HepG2 (cell line): Measurements from ENCODE around the gene PAN2. TPM values are rescaled to one million over a fixed set of nuclear protein-coding genes. Genes with fewer than 3 reads are reported as not detected.

Source experiments
- ATAC-seq: fragments of 200-7000 bp; cut with Tn5 transposase; 3 replicates; pipeline ENCODE4 v1.9.1; 2020; ENCODE audit warnings: mild to moderate bottlenecking, moderate library complexity
- BruUV-seq: library from RNA; stranded (reverse); fragments of 400-500 nt; replicated peaks from 2 replicates; lab custom pipeline; 2021; lab: Mats Ljungman, UMichigan
- CTCF ChIA-PET: fragments of 300-600 bp; formaldehyde crosslinking; extraction: SDS; loops from one replicate; lab custom pipeline; 2021; ENCODE audit warnings: low total read pairs, inconsistent platforms, low intra/inter-chr PET ratio; lab: Yijun Ruan, JAX
- POLR2A ChIA-PET: fragments of 350-600 bp; sonication (Branson Sonifier 250); formaldehyde crosslinking; loops from one replicate; lab custom pipeline; 2020; ENCODE audit warnings: antibody characterized with exemption, inconsistent platforms; lab: Yijun Ruan, JAX
- DNase-seq: peaks from one replicate; pipeline ENCODE4 v3.0.0-alpha.2; 2015; ENCODE audit warnings: low spot score
- FAIRE-seq: peaks from 3 replicates; lab custom pipeline; 2011; peaks lifted over from hg19 to GRCh38; lab: Jason Lieb, UNC
- H2AFZ ChIP-seq: one replicate; pipeline ENCODE4 v1.6.1; 2011; ENCODE audit warnings: low read length, inconsistent platforms
- H3K27ac ChIP-seq: fragments of 300-600 bp; 3 replicates; pipeline ENCODE4 v1.8.0; 2011; ENCODE audit warnings: mixed run types, mild to moderate bottlenecking, mixed read lengths, low read length, inconsistent platforms; ENCODE audit not compliant: insufficient read depth; ENCODE audit errors: extremely low read length
- H3K27me3 ChIP-seq, 2 experiments: fragments of 200-600 bp in 1 of 2; 2 replicates in 1 of 2; 3 replicates in 1 of 2; pipeline versions ENCODE4 v1.6.0 to v1.8.0; 2011; ENCODE audit warnings: low read length in 2 of 2, mild to moderate bottlenecking in 2 of 2, moderate library complexity in 2 of 2, inconsistent platforms in 1 of 2; ENCODE audit not compliant: insufficient read depth in 2 of 2, control insufficient read depth in 1 of 2
- H3K36me3 ChIP-seq, 2 experiments: fragments of 200-600 bp in 1 of 2; replicated peaks in 1 of 2; 2 replicates in 1 of 2; 3 replicates in 1 of 2; pipeline versions ENCODE4 v1.5.1 to v1.8.0; 2011; ENCODE audit warnings: low read length in 2 of 2, inconsistent platforms in 1 of 2; ENCODE audit not compliant: insufficient read depth in 2 of 2, control insufficient read depth in 1 of 2
- H3K4me1 ChIP-seq: 2 replicates; pipeline ENCODE4 v1.5.1; 2012; ENCODE audit warnings: low read length, inconsistent platforms; ENCODE audit not compliant: insufficient read depth
- H3K4me2 ChIP-seq: 2 replicates; pipeline ENCODE4 v1.6.0; 2011; ENCODE audit warnings: low read depth, low read length, inconsistent platforms
- H3K4me3 ChIP-seq, 3 experiments: fragments of 200-600 bp in 1 of 3; sonication (generic), shearing (Covaris generic) in 1 of 3; replicated peaks in 1 of 3; 2 replicates each; pipeline ENCODE4 v1.5.1; 2011 to 2016; ENCODE audit warnings: low read length in 3 of 3, inconsistent platforms in 2 of 3, low read depth in 2 of 3, mild to moderate bottlenecking in 2 of 3, control low read depth in 1 of 3, mixed read lengths in 1 of 3; ENCODE audit not compliant: insufficient read depth in 1 of 3
- H3K79me2 ChIP-seq: one replicate; pipeline ENCODE4 v1.6.1; 2011; ENCODE audit warnings: low read length, inconsistent platforms; ENCODE audit not compliant: insufficient read depth
- H3K9ac ChIP-seq: 2 replicates; pipeline ENCODE4 v1.6.0; 2011; ENCODE audit warnings: mild to moderate bottlenecking, low read depth, low read length, inconsistent platforms; ENCODE audit not compliant: insufficient read depth
- H3K9me3 ChIP-seq: 2 replicates; pipeline ENCODE4 v1.5.1; 2012; ENCODE audit warnings: mild to moderate bottlenecking, low read length
- H4K20me1 ChIP-seq: 2 replicates; pipeline ENCODE4 v1.6.0; 2011; ENCODE audit warnings: inconsistent platforms, mild to moderate bottlenecking, low read length, moderate library complexity; ENCODE audit not compliant: insufficient read depth
- CCAR2 ChIP-seq: fragments of 200-400 bp; formaldehyde crosslinking; optimal IDR thresholded peaks from 2 replicates; pipeline ENCODE3; 2018; ENCODE audit warnings: low read depth, mild to moderate bottlenecking, low read length, moderate library complexity
- CEBPG ChIP-seq: IDR thresholded peaks from 2 replicates; pipeline ENCODE4 v1.6.1; 2016
- GLI4 ChIP-seq: sonication (generic); formaldehyde crosslinking; IDR thresholded peaks from 2 replicates; pipeline ENCODE4 v1.5.1; 2020; ENCODE audit warnings: missing genetic modification reagents, mild to moderate bottlenecking, moderate library complexity, borderline replicate concordance
- HCFC1 ChIP-seq: fragments of 150-350 bp; IDR thresholded peaks from 2 replicates; pipeline ENCODE4 v1.6.1; 2014; ENCODE audit warnings: low read depth, low read length
- HMG20B ChIP-seq: conservative IDR thresholded peaks from 2 replicates; pipeline ENCODE4 v1.6.1; 2016; ENCODE audit warnings: missing genetic modification reagents, missing compliant biosample characterization
- KMT2A ChIP-seq: sonication (generic); formaldehyde crosslinking; IDR thresholded peaks from 2 replicates; pipeline ENCODE4 v1.4.0; 2020; ENCODE audit warnings: missing genetic modification reagents
- MYC ChIP-seq: sonication (generic); formaldehyde crosslinking; IDR thresholded peaks from 2 replicates; pipeline ENCODE4 v1.9.0; 2021; ENCODE audit warnings: missing genetic modification reagents, borderline replicate concordance
- STAG1 ChIP-seq: sonication (generic); formaldehyde crosslinking; IDR thresholded peaks from 2 replicates; pipeline ENCODE4 v1.4.0; 2020; ENCODE audit warnings: missing genetic modification reagents
- ZBTB8A ChIP-seq: sonication (generic); formaldehyde crosslinking; IDR thresholded peaks from 2 replicates; pipeline ENCODE4 v1.4.0; 2020; ENCODE audit warnings: mild to moderate bottlenecking, low read depth, missing genetic modification reagents, borderline replicate concordance
- ZNF552 ChIP-seq: sonication (generic); formaldehyde crosslinking; IDR thresholded peaks from 2 replicates; pipeline ENCODE4 v1.9.0; 2022; ENCODE audit warnings: missing genetic modification reagents, mild to moderate bottlenecking, borderline replicate concordance
- ZNF570 ChIP-seq: sonication (generic); formaldehyde crosslinking; IDR thresholded peaks from 2 replicates; pipeline ENCODE4 v1.4.0; 2020; ENCODE audit warnings: mild to moderate bottlenecking, missing genetic modification reagents, borderline replicate concordance
- ZNF589 ChIP-seq: sonication (generic); formaldehyde crosslinking; conservative IDR thresholded peaks from 2 replicates; pipeline ENCODE4 v1.8.0; 2022; ENCODE audit warnings: mild to moderate bottlenecking, moderate library complexity, missing genetic modification reagents
- WGBS: methylation state at CpG from one replicate; pipeline ENCODE4 v1.1.6; 2017; ENCODE audit warnings: low lambda C conversion rate; 5-methylcytosine and 5-hydroxymethylcytosine counted together
- in situ Hi-C: cut with HindIII; loops from 2 replicates; pipeline ENCODE4 v1.10.0; 2017; ENCODE audit warnings: low pct_unique_long_range_greater_than_20kb; ENCODE audit not compliant: extremely low pct_ligation_motif_present
- intact Hi-C: fragments of 100-400 bp; cut with micrococcal nuclease; formaldehyde crosslinking; loops from one replicate; pipeline ENCODE4 v1.10.0; 2022; ENCODE audit not compliant: unreplicated experiment
- polyA plus RNA-seq, 8 experiments: library from polyadenylated mRNA; depleted of rRNA in 3 of 8; stranded (reverse) in 7 of 8; unstranded in 1 of 8; fragments of >200 nt; fragmentation: Illumina TruSeq in 4 of 8; extraction: Trizol in 4 of 8; gene quantifications; 2 replicates each; pipeline versions ENCODE4 v1.2.1 to v1.2.3, GENCODE V29; 2011 to 2016; ENCODE audit warnings: low read depth in 4 of 8, missing spikeins in 1 of 8, mixed read lengths in 1 of 8; ENCODE audit not compliant: insufficient read depth in 1 of 8
- total RNA-seq, 5 experiments: library from RNA; depleted of rRNA; stranded (reverse); fragments of >200 nt; fragmentation: Illumina TruSeq; extraction: Trizol; gene quantifications; 2 replicates each; pipeline ENCODE4 v1.2.3, GENCODE V29; 2016; ENCODE audit warnings: low read depth in 1 of 5
- TF ChIP-seq, protein P1 (sequence below): sonication (generic); formaldehyde crosslinking; IDR thresholded peaks from 2 replicates; pipeline ENCODE4 v1.4.0; 2020; ENCODE audit warnings: mild to moderate bottlenecking, low read depth, missing genetic modification reagents
- TF ChIP-seq, protein P2 (sequence below): sonication (generic); formaldehyde crosslinking; IDR thresholded peaks from 2 replicates; pipeline ENCODE4 v1.8.0; 2022; ENCODE audit warnings: mild to moderate bottlenecking, missing genetic modification reagents, borderline replicate concordance
- TF ChIP-seq, protein P3 (sequence below): sonication (generic); formaldehyde crosslinking; IDR thresholded peaks from 2 replicates; pipeline ENCODE4 v1.4.0; 2020; ENCODE audit warnings: low read depth, mild to moderate bottlenecking, missing genetic modification reagents
- TF ChIP-seq, protein P4 (sequence below): fragments of 450-650 bp; IDR thresholded peaks from 2 replicates; pipeline ENCODE4 v1.6.1; 2017; ENCODE audit warnings: mild to moderate bottlenecking

Gene PAN2
- total and polyA plus RNA-seq, 2 of the 13 experiments (the other 11 are each of a cell fraction or from before 2014, with no cell fraction given), result 27.2 to 61.1 TPM

DNA sequence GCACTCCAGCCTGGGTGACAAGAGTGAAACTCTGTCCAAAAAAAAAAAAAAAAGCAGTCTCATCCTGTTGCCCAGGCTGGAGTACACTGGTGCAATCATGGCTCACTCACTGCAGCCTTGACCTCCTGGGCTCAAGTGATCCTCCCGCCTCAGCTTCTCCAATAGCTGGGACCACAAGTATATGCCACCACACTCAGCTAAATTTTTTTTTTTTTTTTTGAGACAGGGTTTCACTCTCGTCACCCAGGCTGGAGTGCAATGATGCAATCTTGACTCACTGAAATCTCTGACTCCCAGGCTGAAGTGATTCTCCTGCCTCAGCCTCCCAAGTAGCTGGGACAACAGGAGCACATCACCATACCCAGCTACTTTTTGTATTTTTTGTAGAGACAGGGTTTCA lies 12.8 kb downstream of the PAN2 start (continued):
- TF ChIP-seq, protein P1, sequence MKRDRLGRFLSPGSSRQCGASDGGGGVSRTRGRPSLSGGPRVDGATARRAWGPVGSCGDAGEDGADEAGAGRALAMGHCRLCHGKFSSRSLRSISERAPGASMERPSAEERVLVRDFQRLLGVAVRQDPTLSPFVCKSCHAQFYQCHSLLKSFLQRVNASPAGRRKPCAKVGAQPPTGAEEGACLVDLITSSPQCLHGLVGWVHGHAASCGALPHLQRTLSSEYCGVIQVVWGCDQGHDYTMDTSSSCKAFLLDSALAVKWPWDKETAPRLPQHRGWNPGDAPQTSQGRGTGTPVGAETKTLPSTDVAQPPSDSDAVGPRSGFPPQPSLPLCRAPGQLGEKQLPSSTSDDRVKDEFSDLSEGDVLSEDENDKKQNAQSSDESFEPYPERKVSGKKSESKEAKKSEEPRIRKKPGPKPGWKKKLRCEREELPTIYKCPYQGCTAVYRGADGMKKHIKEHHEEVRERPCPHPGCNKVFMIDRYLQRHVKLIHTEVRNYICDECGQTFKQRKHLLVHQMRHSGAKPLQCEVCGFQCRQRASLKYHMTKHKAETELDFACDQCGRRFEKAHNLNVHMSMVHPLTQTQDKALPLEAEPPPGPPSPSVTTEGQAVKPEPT (CRISPR knock-in tag), result no peak
- TF ChIP-seq CEBPG, result 0 out of 2 replicates have a peak, but pooled peaks have one; percentile 9
- TF ChIP-seq GLI4 (CRISPR knock-in tag), result no peak
- TF ChIP-seq, protein P2, sequence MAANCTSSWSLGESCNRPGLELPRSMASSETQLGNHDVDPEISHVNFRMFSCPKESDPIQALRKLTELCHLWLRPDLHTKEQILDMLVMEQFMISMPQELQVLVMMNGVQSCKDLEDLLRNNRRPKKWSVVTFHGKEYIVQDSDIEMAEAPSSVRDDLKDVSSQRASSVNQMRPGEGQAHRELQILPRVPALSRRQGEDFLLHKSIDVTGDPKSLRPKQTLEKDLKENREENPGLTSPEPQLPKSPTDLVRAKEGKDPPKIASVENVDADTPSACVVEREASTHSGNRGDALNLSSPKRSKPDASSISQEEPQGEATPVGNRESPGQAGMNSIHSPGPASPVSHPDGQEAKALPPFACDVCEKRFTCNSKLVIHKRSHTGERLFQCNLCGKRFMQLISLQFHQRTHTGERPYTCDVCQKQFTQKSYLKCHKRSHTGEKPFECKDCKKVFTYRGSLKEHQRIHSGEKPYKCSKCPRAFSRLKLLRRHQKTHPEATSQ (CRISPR knock-in tag), result no peak

DNA sequence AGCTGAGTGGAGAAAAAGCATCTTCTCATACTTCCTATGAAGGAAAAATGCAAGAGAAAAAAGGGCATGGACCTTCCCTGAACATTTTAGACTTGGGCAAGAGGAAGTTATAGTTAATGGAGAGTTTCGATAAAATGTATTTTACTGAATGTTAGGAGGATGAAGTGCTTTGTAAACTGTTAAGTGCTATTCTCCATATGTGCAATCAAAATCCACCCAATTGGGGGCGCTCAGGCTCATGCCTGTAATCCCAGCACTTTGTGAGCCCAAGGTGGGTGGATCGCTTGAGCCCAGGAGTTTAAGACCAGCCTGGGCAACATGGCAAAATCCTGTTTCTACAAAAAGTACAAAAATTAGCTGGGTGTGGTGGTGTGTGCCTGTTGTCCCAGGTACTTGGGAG lies 16.1 kb downstream of the PAN2 start:
- no peaks in the 10 kb centered on the region for H3K9me3 ChIP-seq
- H3K4me2 ChIP-seq, result no peak overlapping the region
- DNase-seq (no peak), ATAC-seq (no peak), FAIRE-seq (no peak)
- H3K4me3 ChIP-seq, result no peak overlapping the region
- no peak overlapping the region for H3K9ac ChIP-seq
- intact Hi-C loops, result loop anchor here (2.0 kb wide), 1 partner anchor 17 kb away; the partner anchor contains the start of gene CS
- 94% methylated on average over 3 of the region's 3 CpGs for WGBS
- no TSS peak for BruUV-seq
- in situ Hi-C loops, result loop anchor here (5.0 kb wide), 1 partner anchor 145 kb away; no protein-coding TSS in a partner anchor
- ChIA-PET CTCF (no interaction called here), POLR2A (interaction anchor here (3.8 kb wide), 1 partner anchor 16 kb away, joined by 71 read pairs; the partner anchor contains the start of gene PAN2)
- H3K79me2 ChIP-seq, result peaks cover 17% of the 10 kb centered on the region
- no peaks in the 10 kb centered on the region; a peak in 1 of 5 replicates for H3K27me3 ChIP-seq
- no peak overlapping the region for H3K27ac ChIP-seq
- peaks cover 24% of the 10 kb centered on the region for H3K4me1 ChIP-seq
- peaks cover 4 to 17% of the 10 kb centered on the region in 2 experiments; a peak in 3 of 5 replicates for H3K36me3 ChIP-seq
- H2AFZ ChIP-seq, result no peak overlapping the region
- H4K20me1 ChIP-seq, result no peaks in the 10 kb centered on the region
- TF ChIP-seq HMG20B (CRISPR knock-in tag) (no peak), KMT2A (no peak), ZNF589 (CRISPR knock-in tag) (no peak), HCFC1 (no peak), ZNF570 (CRISPR knock-in tag) (no peak), CCAR2 (no peak), STAG1 (CRISPR knock-in tag) (peak; percentile 32; the same call in 1 of the 2 replicates), ZNF552 (no peak), ZBTB8A (CRISPR knock-in tag) (no peak), MYC (CRISPR knock-in tag) (no peak)
- TF ChIP-seq, protein P3, sequence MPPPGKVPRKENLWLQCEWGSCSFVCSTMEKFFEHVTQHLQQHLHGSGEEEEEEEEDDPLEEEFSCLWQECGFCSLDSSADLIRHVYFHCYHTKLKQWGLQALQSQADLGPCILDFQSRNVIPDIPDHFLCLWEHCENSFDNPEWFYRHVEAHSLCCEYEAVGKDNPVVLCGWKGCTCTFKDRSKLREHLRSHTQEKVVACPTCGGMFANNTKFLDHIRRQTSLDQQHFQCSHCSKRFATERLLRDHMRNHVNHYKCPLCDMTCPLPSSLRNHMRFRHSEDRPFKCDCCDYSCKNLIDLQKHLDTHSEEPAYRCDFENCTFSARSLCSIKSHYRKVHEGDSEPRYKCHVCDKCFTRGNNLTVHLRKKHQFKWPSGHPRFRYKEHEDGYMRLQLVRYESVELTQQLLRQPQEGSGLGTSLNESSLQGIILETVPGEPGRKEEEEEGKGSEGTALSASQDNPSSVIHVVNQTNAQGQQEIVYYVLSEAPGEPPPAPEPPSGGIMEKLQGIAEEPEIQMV (CRISPR knock-in tag), result no peak
- TF ChIP-seq, protein P4, sequence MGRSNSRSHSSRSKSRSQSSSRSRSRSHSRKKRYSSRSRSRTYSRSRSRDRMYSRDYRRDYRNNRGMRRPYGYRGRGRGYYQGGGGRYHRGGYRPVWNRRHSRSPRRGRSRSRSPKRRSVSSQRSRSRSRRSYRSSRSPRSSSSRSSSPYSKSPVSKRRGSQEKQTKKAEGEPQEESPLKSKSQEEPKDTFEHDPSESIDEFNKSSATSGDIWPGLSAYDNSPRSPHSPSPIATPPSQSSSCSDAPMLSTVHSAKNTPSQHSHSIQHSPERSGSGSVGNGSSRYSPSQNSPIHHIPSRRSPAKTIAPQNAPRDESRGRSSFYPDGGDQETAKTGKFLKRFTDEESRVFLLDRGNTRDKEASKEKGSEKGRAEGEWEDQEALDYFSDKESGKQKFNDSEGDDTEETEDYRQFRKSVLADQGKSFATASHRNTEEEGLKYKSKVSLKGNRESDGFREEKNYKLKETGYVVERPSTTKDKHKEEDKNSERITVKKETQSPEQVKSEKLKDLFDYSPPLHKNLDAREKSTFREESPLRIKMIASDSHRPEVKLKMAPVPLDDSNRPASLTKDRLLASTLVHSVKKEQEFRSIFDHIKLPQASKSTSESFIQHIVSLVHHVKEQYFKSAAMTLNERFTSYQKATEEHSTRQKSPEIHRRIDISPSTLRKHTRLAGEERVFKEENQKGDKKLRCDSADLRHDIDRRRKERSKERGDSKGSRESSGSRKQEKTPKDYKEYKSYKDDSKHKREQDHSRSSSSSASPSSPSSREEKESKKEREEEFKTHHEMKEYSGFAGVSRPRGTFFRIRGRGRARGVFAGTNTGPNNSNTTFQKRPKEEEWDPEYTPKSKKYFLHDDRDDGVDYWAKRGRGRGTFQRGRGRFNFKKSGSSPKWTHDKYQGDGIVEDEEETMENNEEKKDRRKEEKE, result no peak
